ENCODE data around the gene CLDN5. TPM values are rescaled to one million over a fixed set of nuclear protein-coding genes. Genes with fewer than 3 reads are reported as not detected.

Gene CLDN5
- total RNA-seq, 1 experiment from 2014 or later = 0.44 TPM

- H2BK120ac ChIP-seq (ENCODE audit: low read depth, low read length, poor library complexity, severe bottlenecking) = no peak overlapping the region
- H3K23me2 ChIP-seq (ENCODE audit: insufficient read length, low read depth, low read length, poor library complexity, severe bottlenecking) = no peaks in the 10 kb centered on the region
- Mint-ChIP-seq H3K27ac (peak overlapping the region in 2 of 3 experiments; percentile 57 to 80; a peak in 3 of 7 replicates), H3K9me3 (no peaks in the 10 kb centered on the region), H3K4me3 (no peak overlapping the region), H3K36me3 (ENCODE audit: insufficient read depth in 1 of 3, low read depth in 3 of 3) (no peaks in the 10 kb centered on the region; a peak in 1 of 7 replicates), H3K4me1 (peaks cover 6 to 7% of the 10 kb centered on the region in 2 experiments), H3K27me3 (ENCODE audit: low read depth) (peaks cover 1% of the 10 kb centered on the region)
- no peak overlapping the region for H2BK20ac ChIP-seq (ENCODE audit: low read depth, low read length, poor library complexity, severe bottlenecking)
- H3K23ac ChIP-seq (ENCODE audit: insufficient read length, low read depth, low read length) = no peak overlapping the region
- TF ChIP-seq CTCF (conservative IDR thresholded peaks at IDR 0.05) = no peak
- H2BK15ac ChIP-seq (ENCODE audit: low read depth, low read length) = no peak overlapping the region
- no peaks in the 10 kb centered on the region for H3K79me1 ChIP-seq (ENCODE audit: insufficient read depth, low read depth, low read length, poor library complexity, severe bottlenecking)
- no peak overlapping the region for H4K91ac ChIP-seq (ENCODE audit: insufficient read length, low read depth, low read length)
- H3K9ac ChIP-seq (ENCODE audit: extremely low read depth, insufficient read length, low read length) = no peak overlapping the region
- H3K4me1 ChIP-seq (ENCODE audit: insufficient read depth, low read length) = no peaks in the 10 kb centered on the region
- H3K4me2 ChIP-seq (ENCODE audit: insufficient read depth, insufficient read length, low read length) = no peak overlapping the region
- no peak overlapping the region for H2AK5ac ChIP-seq (ENCODE audit: insufficient read length, low read length)
- WGBS (ENCODE audit: extremely low coverage, insufficient read length, low lambda C conversion rate) = no CpG with 5 or more reads among the region's 5 CpGs
- peaks cover 2% of the 10 kb centered on the region for H4K20me1 ChIP-seq (ENCODE audit: control insufficient read depth, insufficient read depth, insufficient read length)
- H2AFZ ChIP-seq (ENCODE audit: low read length) = no peak overlapping the region
- H2BK12ac ChIP-seq (ENCODE audit: insufficient read length, low read depth, low read length) = no peak overlapping the region
- H3K9me3 ChIP-seq (ENCODE audit: control insufficient read depth, low read depth, low read length) = no peaks in the 10 kb centered on the region
- no peak overlapping the region for H3K56ac ChIP-seq (ENCODE audit: insufficient read length, low read depth, low read length)
- H3K27ac ChIP-seq (ENCODE audit: insufficient read length, low read depth, low read length) = no peak overlapping the region
- H3K18ac ChIP-seq (ENCODE audit: insufficient read length, low read depth, low read length) = no peak overlapping the region
- H3T11ph ChIP-seq (ENCODE audit: low read length) = no peak overlapping the region
- H3K4ac ChIP-seq (ENCODE audit: low read depth, low read length) = no peak overlapping the region
- no peaks in the 10 kb centered on the region for H3K79me2 ChIP-seq (ENCODE audit: insufficient read depth, low read length)
- no peak overlapping the region for H4K5ac ChIP-seq (ENCODE audit: insufficient read length, low read depth, low read length)
- 0 out of 2 replicates have a peak overlapping the region, but pooled peaks have one; percentile 34 for H3K14ac ChIP-seq (ENCODE audit: insufficient read depth, low read length)
- DNase-seq = no peak
- no peaks in the 10 kb centered on the region for H3K27me3 ChIP-seq (ENCODE audit: insufficient read depth, low read length)
- H2BK5ac ChIP-seq (ENCODE audit: insufficient read length, low read length) = no peak overlapping the region
- no peak overlapping the region for H4K8ac ChIP-seq (replicated peaks; ENCODE audit: insufficient read length, low read depth, low read length)
Observed at GRCh38 chr22:19545935-19546207, 21.7 kb upstream of the CLDN5 start.

All from H9 (cell line).